ENCODE data around the gene COBL.

DNA sequence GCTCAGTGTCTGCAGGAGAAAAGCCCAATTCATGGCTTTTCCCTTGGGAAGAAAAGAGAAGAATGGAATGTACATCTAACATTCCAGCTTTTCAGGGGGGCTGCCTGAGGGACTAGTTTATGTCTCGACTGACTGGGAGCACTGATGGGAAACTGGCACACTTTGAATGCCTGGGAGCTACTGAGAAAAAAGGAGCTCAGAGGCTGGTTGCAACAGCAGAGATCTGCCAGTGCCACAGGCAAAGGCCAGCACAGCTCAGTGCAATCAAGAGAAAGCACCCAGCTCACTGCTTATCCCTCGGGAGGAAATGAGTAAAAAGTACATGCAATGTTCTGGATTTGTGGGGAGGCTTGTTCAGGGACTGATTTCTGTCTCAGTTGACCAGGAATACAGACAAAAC lies 226.2 kb downstream of the COBL start:
- TF ChIP-seq POLR2A (IDR thresholded peaks at IDR 0.05; ENCODE audit: low read depth, low read length) (no peak), POLR2AphosphoS2 (IDR thresholded peaks at IDR 0.05; ENCODE audit: low read depth, low read length) (no peak), RFX5 (IDR thresholded peaks at IDR 0.05; ENCODE audit: low read depth, low read length) (no peak), EZH2 (IDR thresholded peaks at IDR 0.05; ENCODE audit: borderline replicate concordance, control insufficient read depth, low read depth, low read length) (no peak), KDM1A (IDR thresholded peaks at IDR 0.05; ENCODE audit: borderline replicate concordance) (no peak), KAT2A (conservative IDR thresholded peaks at IDR 0.05; ENCODE audit: control insufficient read depth, low read depth, low read length) (no peak), YY1 (IDR thresholded peaks at IDR 0.05; ENCODE audit: low read depth, low read length) (no peak), CREB1 (IDR thresholded peaks at IDR 0.05; ENCODE audit: low read depth) (no peak)
- TF ChIP-seq, protein P1, sequence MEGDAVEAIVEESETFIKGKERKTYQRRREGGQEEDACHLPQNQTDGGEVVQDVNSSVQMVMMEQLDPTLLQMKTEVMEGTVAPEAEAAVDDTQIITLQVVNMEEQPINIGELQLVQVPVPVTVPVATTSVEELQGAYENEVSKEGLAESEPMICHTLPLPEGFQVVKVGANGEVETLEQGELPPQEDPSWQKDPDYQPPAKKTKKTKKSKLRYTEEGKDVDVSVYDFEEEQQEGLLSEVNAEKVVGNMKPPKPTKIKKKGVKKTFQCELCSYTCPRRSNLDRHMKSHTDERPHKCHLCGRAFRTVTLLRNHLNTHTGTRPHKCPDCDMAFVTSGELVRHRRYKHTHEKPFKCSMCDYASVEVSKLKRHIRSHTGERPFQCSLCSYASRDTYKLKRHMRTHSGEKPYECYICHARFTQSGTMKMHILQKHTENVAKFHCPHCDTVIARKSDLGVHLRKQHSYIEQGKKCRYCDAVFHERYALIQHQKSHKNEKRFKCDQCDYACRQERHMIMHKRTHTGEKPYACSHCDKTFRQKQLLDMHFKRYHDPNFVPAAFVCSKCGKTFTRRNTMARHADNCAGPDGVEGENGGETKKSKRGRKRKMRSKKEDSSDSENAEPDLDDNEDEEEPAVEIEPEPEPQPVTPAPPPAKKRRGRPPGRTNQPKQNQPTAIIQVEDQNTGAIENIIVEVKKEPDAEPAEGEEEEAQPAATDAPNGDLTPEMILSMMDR (IDR thresholded peaks at IDR 0.05 in 2 of 3, conservative IDR thresholded peaks at IDR 0.05 in 1 of 3; ENCODE audit: control insufficient read depth in 2 of 3, extremely low read depth in 1 of 3, insufficient read depth in 1 of 3, low read depth in 3 of 3, low read length in 3 of 3): no peak
- TF ChIP-seq, protein P2, sequence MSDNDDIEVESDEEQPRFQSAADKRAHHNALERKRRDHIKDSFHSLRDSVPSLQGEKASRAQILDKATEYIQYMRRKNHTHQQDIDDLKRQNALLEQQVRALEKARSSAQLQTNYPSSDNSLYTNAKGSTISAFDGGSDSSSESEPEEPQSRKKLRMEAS (IDR thresholded peaks at IDR 0.05; ENCODE audit: low read depth, low read length): no peak
- TF ChIP-seq, protein P3, sequence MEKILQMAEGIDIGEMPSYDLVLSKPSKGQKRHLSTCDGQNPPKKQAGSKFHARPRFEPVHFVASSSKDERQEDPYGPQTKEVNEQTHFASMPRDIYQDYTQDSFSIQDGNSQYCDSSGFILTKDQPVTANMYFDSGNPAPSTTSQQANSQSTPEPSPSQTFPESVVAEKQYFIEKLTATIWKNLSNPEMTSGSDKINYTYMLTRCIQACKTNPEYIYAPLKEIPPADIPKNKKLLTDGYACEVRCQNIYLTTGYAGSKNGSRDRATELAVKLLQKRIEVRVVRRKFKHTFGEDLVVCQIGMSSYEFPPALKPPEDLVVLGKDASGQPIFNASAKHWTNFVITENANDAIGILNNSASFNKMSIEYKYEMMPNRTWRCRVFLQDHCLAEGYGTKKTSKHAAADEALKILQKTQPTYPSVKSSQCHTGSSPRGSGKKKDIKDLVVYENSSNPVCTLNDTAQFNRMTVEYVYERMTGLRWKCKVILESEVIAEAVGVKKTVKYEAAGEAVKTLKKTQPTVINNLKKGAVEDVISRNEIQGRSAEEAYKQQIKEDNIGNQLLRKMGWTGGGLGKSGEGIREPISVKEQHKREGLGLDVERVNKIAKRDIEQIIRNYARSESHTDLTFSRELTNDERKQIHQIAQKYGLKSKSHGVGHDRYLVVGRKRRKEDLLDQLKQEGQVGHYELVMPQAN (conservative IDR thresholded peaks at IDR 0.05): no peak
- TF ChIP-seq, protein P4, sequence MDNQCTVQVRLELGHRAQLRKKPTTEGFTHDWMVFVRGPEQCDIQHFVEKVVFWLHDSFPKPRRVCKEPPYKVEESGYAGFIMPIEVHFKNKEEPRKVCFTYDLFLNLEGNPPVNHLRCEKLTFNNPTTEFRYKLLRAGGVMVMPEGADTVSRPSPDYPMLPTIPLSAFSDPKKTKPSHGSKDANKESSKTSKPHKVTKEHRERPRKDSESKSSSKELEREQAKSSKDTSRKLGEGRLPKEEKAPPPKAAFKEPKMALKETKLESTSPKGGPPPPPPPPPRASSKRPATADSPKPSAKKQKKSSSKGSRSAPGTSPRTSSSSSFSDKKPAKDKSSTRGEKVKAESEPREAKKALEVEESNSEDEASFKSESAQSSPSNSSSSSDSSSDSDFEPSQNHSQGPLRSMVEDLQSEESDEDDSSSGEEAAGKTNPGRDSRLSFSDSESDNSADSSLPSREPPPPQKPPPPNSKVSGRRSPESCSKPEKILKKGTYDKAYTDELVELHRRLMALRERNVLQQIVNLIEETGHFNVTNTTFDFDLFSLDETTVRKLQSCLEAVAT (IDR thresholded peaks at IDR 0.05): no peak
- TF ChIP-seq, protein P5, sequence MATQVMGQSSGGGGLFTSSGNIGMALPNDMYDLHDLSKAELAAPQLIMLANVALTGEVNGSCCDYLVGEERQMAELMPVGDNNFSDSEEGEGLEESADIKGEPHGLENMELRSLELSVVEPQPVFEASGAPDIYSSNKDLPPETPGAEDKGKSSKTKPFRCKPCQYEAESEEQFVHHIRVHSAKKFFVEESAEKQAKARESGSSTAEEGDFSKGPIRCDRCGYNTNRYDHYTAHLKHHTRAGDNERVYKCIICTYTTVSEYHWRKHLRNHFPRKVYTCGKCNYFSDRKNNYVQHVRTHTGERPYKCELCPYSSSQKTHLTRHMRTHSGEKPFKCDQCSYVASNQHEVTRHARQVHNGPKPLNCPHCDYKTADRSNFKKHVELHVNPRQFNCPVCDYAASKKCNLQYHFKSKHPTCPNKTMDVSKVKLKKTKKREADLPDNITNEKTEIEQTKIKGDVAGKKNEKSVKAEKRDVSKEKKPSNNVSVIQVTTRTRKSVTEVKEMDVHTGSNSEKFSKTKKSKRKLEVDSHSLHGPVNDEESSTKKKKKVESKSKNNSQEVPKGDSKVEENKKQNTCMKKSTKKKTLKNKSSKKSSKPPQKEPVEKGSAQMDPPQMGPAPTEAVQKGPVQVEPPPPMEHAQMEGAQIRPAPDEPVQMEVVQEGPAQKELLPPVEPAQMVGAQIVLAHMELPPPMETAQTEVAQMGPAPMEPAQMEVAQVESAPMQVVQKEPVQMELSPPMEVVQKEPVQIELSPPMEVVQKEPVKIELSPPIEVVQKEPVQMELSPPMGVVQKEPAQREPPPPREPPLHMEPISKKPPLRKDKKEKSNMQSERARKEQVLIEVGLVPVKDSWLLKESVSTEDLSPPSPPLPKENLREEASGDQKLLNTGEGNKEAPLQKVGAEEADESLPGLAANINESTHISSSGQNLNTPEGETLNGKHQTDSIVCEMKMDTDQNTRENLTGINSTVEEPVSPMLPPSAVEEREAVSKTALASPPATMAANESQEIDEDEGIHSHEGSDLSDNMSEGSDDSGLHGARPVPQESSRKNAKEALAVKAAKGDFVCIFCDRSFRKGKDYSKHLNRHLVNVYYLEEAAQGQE (IDR thresholded peaks at IDR 0.05; ENCODE audit: low read depth, low read length): no peak
- TF ChIP-seq, protein P6, sequence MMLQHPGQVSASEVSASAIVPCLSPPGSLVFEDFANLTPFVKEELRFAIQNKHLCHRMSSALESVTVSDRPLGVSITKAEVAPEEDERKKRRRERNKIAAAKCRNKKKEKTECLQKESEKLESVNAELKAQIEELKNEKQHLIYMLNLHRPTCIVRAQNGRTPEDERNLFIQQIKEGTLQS (IDR thresholded peaks at IDR 0.05; ENCODE audit: borderline replicate concordance, extremely low read depth, low read depth, low read length): no peak

Measured in GM12878 (cell line).